Measurements from ENCODE around the gene EXTL1.

The EXTL1 gene

GRCh38 chr1:26022404-26022779 lies 817 bp downstream of the EXTL1 start:
- in situ Hi-C loops (cut with MboI; ENCODE audit: low sequenced_read_pairs): no loop called here

DNA sequence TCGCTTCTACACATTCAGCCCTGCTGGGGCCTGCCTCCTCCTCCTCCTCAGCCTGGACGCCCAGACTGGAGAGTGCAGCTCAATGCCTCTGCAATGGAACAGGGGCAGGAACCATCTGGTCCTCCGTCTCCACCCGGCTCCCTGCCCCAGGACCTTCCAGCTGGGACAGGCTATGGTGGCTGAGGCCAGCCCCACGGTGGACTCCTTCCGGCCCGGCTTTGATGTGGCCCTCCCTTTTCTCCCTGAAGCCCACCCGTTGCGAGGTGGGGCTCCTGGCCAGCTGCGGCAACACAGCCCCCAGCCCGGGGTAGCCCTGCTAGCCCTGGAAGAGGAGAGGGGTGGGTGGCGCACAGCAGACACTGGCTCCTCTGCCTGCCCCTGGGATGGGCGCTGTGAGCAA lies 1.4 kb downstream of the EXTL1 start:
- in situ Hi-C loops (cut with MboI; ENCODE audit: low sequenced_read_pairs): no loop called here

DNA sequence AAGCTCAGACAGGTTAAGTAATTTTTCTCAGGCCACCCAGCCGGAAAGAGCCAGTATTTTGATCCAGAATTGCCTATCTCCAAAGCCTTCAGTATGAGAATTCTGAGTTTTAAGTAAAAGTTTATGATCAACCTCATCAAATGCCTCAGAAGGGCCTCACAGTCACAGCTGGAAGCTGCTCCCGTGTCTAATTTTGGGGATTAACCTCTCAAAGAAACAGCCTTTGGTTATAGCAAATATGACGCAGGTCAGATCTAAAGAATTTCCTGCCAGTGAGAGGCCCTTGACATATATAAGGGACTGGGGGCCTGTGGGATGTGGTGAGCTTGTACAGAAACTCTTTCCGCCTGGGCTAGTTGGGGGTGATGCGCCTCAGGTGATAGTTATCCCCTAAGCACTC lies 2.3 kb downstream of the EXTL1 start:
- in situ Hi-C loops (cut with MboI; ENCODE audit: low sequenced_read_pairs): no loop called here

GRCh38 chr1:26025060-26025459 lies 3.5 kb downstream of the EXTL1 start:
- in situ Hi-C loops (cut with MboI; ENCODE audit: low sequenced_read_pairs): no loop called here

DNA sequence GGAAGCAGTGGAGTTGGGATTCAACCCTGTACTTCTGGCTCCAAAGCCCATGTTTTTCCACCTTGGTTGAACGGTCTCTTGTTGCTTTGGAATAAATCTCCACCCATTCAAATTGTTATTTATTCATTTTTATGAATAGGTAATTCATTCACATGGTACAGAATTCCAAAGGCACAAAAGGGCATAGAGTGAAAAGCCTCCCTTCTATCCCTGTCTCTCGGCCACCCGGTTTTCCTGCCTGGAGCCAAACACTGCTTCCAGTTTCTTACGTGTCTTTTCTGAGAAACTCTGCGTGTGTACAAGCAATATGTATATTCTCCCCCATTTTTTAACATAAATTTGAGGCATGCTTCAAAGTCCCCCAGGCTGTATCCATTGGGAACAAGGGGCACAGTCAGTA lies 3.9 kb downstream of the EXTL1 start:
- in situ Hi-C loops (cut with MboI; ENCODE audit: low sequenced_read_pairs): no loop called here

DNA sequence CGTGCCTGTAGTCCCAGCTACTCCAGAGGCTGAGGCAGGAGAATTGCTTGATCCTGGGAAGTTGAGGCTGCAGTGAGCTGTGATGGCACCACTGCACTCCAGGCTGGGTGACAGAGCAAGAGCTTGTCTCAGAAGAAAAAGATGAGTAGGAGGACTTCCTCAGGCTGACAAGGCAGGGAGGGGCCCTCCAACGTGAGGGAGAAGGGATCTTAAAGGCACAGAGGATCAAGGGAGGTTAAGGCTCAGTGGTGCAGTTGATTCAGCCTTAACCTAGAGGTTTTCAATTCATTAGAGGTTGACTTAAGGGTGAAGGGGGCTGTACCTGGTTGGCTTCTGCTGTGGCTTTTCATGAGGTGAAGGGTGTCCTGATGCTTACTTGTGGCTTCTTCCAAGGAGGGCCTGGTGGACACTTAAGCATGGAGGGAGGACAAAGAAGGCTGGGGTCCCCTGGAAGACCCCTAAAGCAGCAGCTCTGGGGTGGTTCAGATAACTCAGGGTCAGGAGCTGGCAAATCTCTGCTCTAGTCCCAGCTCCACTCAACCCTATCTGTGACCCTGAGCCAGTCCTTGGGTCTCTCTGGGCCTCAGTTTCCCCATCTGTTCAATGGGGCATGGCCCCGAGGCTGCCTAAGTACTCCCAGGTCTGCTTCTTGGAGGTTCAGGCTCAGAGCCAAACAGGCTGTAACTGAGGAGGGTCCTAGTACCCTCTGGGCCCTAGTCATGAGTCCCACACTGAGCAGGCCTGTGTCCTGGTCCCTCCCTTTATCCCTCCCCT lies 6.3 kb downstream of the EXTL1 start:
- in situ Hi-C loops (cut with MboI; ENCODE audit: low sequenced_read_pairs): no loop called here

DNA sequence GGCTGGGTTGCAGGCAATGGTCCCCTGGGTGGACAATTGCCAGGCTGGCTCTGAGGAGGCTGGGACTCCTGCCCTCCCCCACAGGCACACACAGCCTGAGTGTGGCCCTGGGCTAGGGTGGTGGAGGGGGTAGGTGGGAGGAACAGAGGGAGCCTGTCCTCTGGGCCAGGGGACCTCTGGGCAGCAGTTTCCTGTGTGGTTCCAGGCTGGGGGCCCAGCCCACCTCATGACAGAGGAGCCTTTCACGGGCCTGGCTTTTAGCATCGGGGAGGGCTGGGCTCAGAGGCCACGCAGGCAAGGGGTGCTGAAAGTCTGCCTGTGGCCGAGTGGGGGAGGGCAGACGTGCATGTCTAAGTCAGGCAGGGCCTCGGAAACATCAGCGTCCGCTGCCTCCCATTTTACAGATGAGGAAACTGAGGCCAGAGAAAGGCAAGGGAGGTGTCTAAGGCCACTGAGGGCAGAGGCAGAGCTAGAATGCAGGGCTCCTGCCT lies 7.0 kb downstream of the EXTL1 start:
- in situ Hi-C loops (cut with MboI; ENCODE audit: low sequenced_read_pairs): no loop called here

DNA sequence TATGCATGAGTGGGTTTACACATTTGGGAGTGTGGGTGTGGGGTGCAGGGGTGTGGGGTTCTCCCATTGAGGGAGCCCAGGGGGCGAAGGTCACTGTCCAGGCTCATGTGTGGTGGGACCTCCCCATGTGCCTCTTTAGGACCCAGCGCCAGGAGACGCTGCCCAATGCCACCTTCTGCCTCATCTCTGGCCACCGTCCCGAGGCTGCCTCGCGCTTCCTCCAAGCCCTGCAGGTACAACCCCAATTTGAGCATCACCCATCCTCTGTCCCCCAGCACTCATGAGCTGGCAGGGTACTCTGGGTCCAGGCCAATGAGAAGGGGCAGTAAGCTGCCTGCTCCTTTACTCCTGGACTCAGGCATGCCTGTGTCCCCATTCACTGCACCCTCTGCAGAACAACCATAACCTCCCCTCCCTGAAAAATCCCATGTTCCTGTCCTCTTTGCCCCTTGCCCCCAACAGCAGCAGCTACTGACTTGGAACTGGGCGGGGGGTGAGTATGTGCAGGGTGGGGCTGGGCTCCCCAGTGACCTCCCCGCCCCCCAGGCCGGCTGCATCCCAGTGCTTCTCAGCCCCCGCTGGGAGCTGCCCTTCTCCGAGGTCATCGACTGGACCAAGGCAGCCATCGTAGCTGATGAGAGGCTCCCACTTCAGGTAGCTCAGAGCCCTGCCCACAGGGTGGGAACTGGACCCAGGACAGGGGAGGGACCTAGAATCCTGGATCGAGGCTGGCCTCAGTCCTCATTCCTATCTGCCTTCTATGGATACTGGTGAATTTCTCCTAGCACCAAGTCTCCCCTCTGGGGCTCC lies 7.7 kb downstream of the EXTL1 start:
- in situ Hi-C loops (cut with MboI; ENCODE audit: low sequenced_read_pairs): no loop called here

DNA sequence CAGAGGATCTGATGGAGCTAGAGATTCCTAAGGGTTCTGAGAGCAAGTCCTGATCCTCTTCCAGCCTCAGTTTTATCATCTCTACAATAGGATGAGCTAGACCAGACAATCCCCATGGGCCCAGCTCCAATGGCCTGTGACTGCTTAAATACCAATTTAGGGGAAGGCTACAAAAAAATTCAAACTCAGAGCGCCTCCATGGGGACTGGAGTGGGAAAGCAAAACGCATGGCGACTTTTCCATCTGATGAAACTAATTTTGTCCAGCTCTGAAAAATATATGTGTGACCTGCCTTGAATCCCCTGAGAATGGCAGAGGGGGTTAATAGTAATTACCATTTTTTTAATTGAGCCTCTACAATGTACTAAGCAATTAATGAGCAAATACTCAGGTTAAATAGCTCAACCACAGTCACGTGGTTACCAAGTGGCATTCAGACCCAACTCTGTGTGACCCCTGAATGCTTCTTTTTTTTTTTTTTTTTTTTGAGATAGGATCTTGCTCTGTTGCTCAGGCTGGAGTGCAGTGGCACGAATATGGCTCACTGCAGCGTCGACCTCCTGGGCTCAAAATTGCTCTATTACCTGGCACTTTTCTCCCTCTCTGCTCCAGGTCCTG lies 8.4 kb downstream of the EXTL1 start:
- in situ Hi-C loops (cut with MboI; ENCODE audit: low sequenced_read_pairs): no loop called here

DNA sequence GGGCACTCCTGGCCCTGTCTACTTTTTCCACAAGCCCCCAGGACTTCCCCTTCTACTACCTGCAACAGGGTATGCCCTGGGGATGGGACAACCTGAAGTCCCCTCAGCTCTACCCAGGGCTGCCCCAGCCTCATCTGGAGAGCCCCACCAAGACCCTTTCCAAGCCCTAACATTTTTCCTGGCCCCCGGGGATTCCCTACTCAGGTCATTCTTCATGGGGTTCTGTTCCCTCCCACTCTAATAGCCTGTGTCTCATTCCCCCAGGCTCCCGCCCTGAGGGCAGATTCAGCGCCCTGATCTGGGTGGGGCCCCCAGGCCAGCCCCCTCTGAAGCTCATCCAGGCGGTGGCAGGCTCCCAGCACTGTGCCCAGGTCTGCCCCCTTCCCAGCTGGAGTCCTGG lies 9.6 kb downstream of the EXTL1 start:
- in situ Hi-C loops (cut with MboI; ENCODE audit: low sequenced_read_pairs): no loop called here

DNA sequence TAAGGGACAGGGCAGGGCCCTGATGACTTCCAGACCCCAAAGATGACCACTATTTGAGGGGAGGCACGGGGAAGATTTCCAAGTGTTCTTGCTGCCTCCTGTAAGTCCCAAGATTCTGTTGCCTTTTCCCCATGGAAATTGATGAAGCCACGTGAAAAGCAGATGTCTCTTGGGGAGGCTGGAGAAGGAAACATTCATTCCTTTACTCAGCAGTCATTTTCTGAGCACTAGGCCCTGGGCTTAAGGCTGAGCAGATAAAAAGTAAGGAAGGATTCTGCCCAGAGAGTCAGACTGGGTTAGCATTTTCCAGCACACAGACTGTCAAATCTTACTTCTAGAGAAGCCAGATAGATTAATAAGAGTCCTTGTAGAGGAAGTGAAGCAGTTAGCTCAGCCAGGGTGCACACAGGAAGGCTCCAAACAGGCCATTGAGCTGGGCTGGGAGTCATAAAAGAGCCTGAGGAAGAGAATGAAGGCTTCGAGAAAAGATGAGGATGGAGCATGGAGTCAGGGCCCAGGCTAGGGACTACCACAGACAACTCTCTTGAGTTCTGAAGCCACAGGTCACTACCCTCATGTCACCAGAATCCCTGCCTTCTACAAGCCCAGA lies 10.1 kb downstream of the EXTL1 start:
- in situ Hi-C loops (cut with MboI; ENCODE audit: low sequenced_read_pairs): no loop called here

- in situ Hi-C loops (cut with MboI; ENCODE audit: low sequenced_read_pairs): no loop called here
Measured at GRCh38 chr1:26032656-26033357, 11.2 kb downstream of the EXTL1 start.

DNA sequence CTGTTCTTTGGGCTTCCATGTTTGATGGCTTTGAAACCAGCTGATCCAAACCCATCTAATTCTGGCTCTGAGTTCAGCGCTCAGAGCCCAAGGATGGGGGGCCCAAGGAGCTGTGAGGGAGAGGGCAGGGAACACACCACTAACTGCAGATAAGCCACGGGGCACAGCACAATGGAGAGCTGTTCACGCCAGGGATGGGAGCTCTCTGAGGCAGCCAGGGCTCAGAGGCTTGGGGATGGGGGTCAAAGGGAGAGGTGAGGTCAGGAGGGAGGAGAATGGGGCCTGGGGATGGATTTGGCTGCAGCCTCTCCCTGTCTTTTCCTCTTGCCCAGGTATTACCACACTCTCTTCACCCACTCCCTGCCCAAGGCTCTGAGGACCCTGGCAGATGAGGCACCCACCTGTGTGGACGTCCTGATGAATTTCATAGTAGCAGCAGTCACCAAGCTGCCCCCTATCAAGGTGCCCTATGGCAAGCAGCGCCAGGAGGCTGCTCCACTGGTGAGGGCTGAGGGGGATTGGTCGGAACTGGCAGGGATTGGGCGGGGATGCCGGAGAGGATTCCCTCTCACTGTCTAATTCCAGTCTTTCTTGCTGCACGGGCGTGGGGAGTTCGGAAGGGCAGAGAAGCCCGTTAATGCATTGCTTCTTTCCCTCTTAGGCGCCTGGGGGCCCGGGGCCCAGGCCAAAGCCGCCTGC lies 13.1 kb downstream of the EXTL1 start:
- in situ Hi-C loops (cut with MboI; ENCODE audit: low sequenced_read_pairs): no loop called here

- in situ Hi-C loops (cut with MboI; ENCODE audit: low sequenced_read_pairs): no loop called here
Measured at GRCh38 chr1:26035203-26035958, 13.8 kb downstream of the EXTL1 start.

GRCh38 chr1:26035959-26036755 lies 14.6 kb downstream of the EXTL1 start:
- in situ Hi-C loops (cut with MboI; ENCODE audit: low sequenced_read_pairs): no loop called here

DNA sequence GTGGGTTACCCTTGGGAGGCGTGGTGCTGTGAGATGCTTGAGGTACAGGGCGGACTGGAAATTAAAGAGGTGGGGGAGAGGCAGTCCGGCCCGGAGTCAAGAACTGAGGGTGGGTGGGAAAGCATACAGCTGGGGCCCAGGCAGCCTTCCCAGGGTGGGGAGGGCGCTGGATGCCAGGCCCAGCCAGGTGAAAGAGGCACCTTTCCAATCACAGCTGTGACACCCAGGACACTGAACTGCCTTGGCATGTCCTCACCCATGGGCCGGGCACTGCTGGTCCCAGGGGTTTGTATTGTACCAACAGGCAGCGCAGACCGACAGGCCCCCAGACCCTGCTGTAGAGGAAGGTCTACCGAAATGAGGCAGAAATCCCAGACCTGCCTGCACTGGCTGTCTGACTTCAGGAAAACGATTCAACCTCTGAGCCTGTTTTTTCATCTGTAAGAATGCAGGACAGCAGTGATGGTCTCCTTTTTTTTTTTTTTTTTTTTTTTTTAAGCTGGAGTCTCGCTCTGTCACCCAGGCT lies 15.2 kb downstream of the EXTL1 start:
- in situ Hi-C loops (cut with MboI; ENCODE audit: low sequenced_read_pairs): no loop called here

DNA sequence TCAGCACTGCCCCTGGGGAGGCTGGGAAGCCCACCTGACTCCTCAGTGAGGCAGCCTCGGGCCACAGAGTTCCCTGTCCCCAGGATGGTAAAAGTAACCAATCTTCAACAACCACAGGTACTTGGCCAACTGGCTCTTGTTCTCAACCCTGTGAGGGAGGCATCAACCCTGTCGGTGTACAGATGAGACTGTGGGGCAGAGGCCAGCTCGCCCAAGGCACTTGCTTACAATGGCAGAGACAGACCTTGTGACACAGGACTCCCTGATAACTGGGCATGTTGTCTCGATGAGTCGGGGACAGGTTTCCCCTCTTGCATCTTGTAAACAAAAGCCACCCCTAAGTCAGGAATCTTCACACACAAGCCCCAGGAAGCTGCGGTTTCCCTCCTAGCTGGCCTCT lies 16.3 kb downstream of the EXTL1 start:
- in situ Hi-C loops (cut with MboI; ENCODE audit: low sequenced_read_pairs): no loop called here

GRCh38 chr1:26038477-26038876 lies 16.9 kb downstream of the EXTL1 start:
- in situ Hi-C loops (cut with MboI; ENCODE audit: low sequenced_read_pairs): no loop called here

All from hTERT RPE-1 (cell line).